ENCODE results near the gene GPR82. TPM values are rescaled to one million over a fixed set of nuclear protein-coding genes. Genes with fewer than 3 reads are reported as not detected.

GPR82 gene
- total and polyA plus RNA-seq, 7 donors = 0.01 to 0.15 (median 0.03) TPM; not detected in 4

- Histone ChIP-seq H3K36me3 (ENCODE audit: insufficient read depth in 1 of 2, low read depth in 1 of 2) (no peaks in the 10 kb centered on the region), H3K9me3 (peaks cover 9% of the 10 kb centered on the region), H3K27me3 (ENCODE audit: insufficient read depth in 3 of 3, low read length in 2 of 3) (no peaks in the 10 kb centered on the region), H3K4me3 (no peak overlapping the region), H3K27ac (no peak overlapping the region), H3K4me1 (no peaks in the 10 kb centered on the region)
- ATAC-seq (no peak), DNase-seq (no peak)
- TF ChIP-seq CTCF (IDR thresholded peaks at IDR 0.05) = no peak
- intact Hi-C loops (cut with DNase I) = no loop called here
- 81 to 100% (median 83%) methylated on average over 1 of the region's 1 CpG for whole genome bisulfite sequencing, 3 donors
Measured at GRCh38 chrX:41721590-41721989, 2.4 kb upstream of the GPR82 start.

GRCh38 chrX:41722214-41722613 lies 1.8 kb upstream of the GPR82 start:
- ATAC-seq (no peak), DNase-seq (no peak)
- no peaks in the 10 kb centered on the region for H3K27me3 ChIP-seq (ENCODE audit: insufficient read depth in 3 of 3, low read length in 2 of 3)
- H3K9me3 ChIP-seq = peaks cover 7% of the 10 kb centered on the region
- no peak overlapping the region for H3K4me3 ChIP-seq
- H3K4me1 ChIP-seq = no peaks in the 10 kb centered on the region
- no peak overlapping the region for H3K27ac ChIP-seq
- TF ChIP-seq CTCF (IDR thresholded peaks at IDR 0.05) = no peak
- H3K36me3 ChIP-seq (ENCODE audit: insufficient read depth in 1 of 2, low read depth in 1 of 2) = no peaks in the 10 kb centered on the region
- intact Hi-C loops (cut with DNase I) = no loop called here
- 85 to 100% (median 99%) methylated on average over 3 of the region's 3 CpGs for WGBS, 3 donors

- Histone ChIP-seq H3K27me3 (ENCODE audit: insufficient read depth in 3 of 3, low read length in 2 of 3) (no peaks in the 10 kb centered on the region), H3K4me3 (no peak overlapping the region), H3K9me3 (no peaks in the 10 kb centered on the region), H3K4me1 (no peaks in the 10 kb centered on the region), H3K36me3 (ENCODE audit: insufficient read depth in 1 of 2, low read depth in 1 of 2) (no peaks in the 10 kb centered on the region), H3K27ac (no peak overlapping the region)
- intact Hi-C loops (cut with DNase I) = no loop called here
- no peak for TF ChIP-seq CTCF (IDR thresholded peaks at IDR 0.05)
- no peak for ATAC-seq
- 64 to 71% (median 67%) methylated on average over 3 of the region's 3 CpGs for WGBS, 3 donors
- no peak for DNase-seq
Measured at GRCh38 chrX:41722816-41723618, 964 bp upstream of the GPR82 start.

GRCh38 chrX:41728125-41728524 lies 4.1 kb downstream of the GPR82 start:
- WGBS, 3 donors = 70 to 99% (median 98%) methylated on average over 3 of the region's 3 CpGs
- TF ChIP-seq CTCF (IDR thresholded peaks at IDR 0.05) = no peak
- Histone ChIP-seq H3K27ac (no peak overlapping the region), H3K9me3 (no peaks in the 10 kb centered on the region), H3K36me3 (ENCODE audit: insufficient read depth in 1 of 2, low read depth in 1 of 2) (no peaks in the 10 kb centered on the region), H3K4me3 (no peak overlapping the region), H3K4me1 (no peaks in the 10 kb centered on the region), H3K27me3 (ENCODE audit: insufficient read depth in 3 of 3, low read length in 2 of 3) (no peaks in the 10 kb centered on the region)
- no peak for DNase-seq
- ATAC-seq = no peak
- intact Hi-C loops (cut with DNase I) = no loop called here

- 51 to 68% (median 55%) methylated on average over 2 of the region's 2 CpGs for WGBS, 3 donors
- no peak for ATAC-seq
- no peak overlapping the region for H3K4me3 ChIP-seq
- intact Hi-C loops (cut with DNase I) = no loop called here
- H3K9me3 ChIP-seq = no peaks in the 10 kb centered on the region
- no peak overlapping the region for H3K27ac ChIP-seq
- TF ChIP-seq CTCF (IDR thresholded peaks at IDR 0.05) = no peak
- H3K36me3 ChIP-seq (ENCODE audit: insufficient read depth in 1 of 2, low read depth in 1 of 2) = no peaks in the 10 kb centered on the region
- no peaks in the 10 kb centered on the region for H3K27me3 ChIP-seq (ENCODE audit: insufficient read depth in 3 of 3, low read length in 2 of 3)
- H3K4me1 ChIP-seq = no peaks in the 10 kb centered on the region
- DNase-seq = no peak
Measured at GRCh38 chrX:41730081-41730480, 6.1 kb downstream of the GPR82 start.
